Measurements from ENCODE around the gene CLSTN1. TPM values are rescaled to one million over a fixed set of nuclear protein-coding genes. Genes with fewer than 3 reads are reported as not detected.

Gene CLSTN1
- total RNA-seq, 1 donor from 2014 or later = 126 TPM

GRCh38 chr1:9826087-9826486 is 2.3 kb upstream of the CLSTN1 start:
- Mint-ChIP-seq H3K9me3 (ENCODE audit: low read depth) (no peaks in the 10 kb centered on the region), H3K4me1 (ENCODE audit: low read depth) (peaks cover 31% of the 10 kb centered on the region), H3K4me3 (ENCODE audit: unreplicated experiment) (no peak overlapping the region), H3K27ac (ENCODE audit: unreplicated experiment) (no peak overlapping the region), H3K27me3 (ENCODE audit: low read depth) (no peaks in the 10 kb centered on the region), H3K36me3 (ENCODE audit: low read depth) (no peaks in the 10 kb centered on the region)
- TF ChIP-seq CTCF (IDR thresholded peaks at IDR 0.05) = no peak
- no peak for DNase-seq (ENCODE audit: low spot score)

GRCh38 chr1:9825093-9826074 is 1.6 kb upstream of the CLSTN1 start:
- Mint-ChIP-seq H3K27me3 (ENCODE audit: low read depth) (no peaks in the 10 kb centered on the region), H3K4me1 (ENCODE audit: low read depth) (peaks cover 35% of the 10 kb centered on the region), H3K4me3 (ENCODE audit: unreplicated experiment) (peak overlapping the region; percentile 39), H3K27ac (ENCODE audit: unreplicated experiment) (peak overlapping the region; percentile 91), H3K9me3 (ENCODE audit: low read depth) (no peaks in the 10 kb centered on the region), H3K36me3 (ENCODE audit: low read depth) (no peaks in the 10 kb centered on the region)
- peak; percentile 61 for DNase-seq (ENCODE audit: low spot score)
- peak; percentile 15 for TF ChIP-seq CTCF (IDR thresholded peaks at IDR 0.05)

GRCh38 chr1:9824702-9825089 is 931 bp upstream of the CLSTN1 start:
- H3K27me3 Mint-ChIP-seq (ENCODE audit: low read depth) = no peaks in the 10 kb centered on the region
- H3K4me3 Mint-ChIP-seq (ENCODE audit: unreplicated experiment) = peak overlapping the region; percentile 73
- H3K4me1 Mint-ChIP-seq (ENCODE audit: low read depth) = peaks cover 35% of the 10 kb centered on the region
- H3K36me3 Mint-ChIP-seq (ENCODE audit: low read depth) = no peaks in the 10 kb centered on the region
- DNase-seq (ENCODE audit: low spot score) = peak; percentile 47
- no peak for TF ChIP-seq CTCF (IDR thresholded peaks at IDR 0.05)
- H3K9me3 Mint-ChIP-seq (ENCODE audit: low read depth) = no peaks in the 10 kb centered on the region
- peak overlapping the region; percentile 91 for H3K27ac Mint-ChIP-seq (ENCODE audit: unreplicated experiment)

- no peak overlapping the region for H3K27ac Mint-ChIP-seq (ENCODE audit: unreplicated experiment)
- DNase-seq (ENCODE audit: low spot score) = no peak
- H3K36me3 Mint-ChIP-seq (ENCODE audit: low read depth) = no peaks in the 10 kb centered on the region
- peaks cover 35% of the 10 kb centered on the region for H3K4me1 Mint-ChIP-seq (ENCODE audit: low read depth)
- H3K27me3 Mint-ChIP-seq (ENCODE audit: low read depth) = no peaks in the 10 kb centered on the region
- peak overlapping the region; percentile 41 for H3K4me3 Mint-ChIP-seq (ENCODE audit: unreplicated experiment)
- no peaks in the 10 kb centered on the region for H3K9me3 Mint-ChIP-seq (ENCODE audit: low read depth)
- no peak for TF ChIP-seq CTCF (IDR thresholded peaks at IDR 0.05)
These were observed 147 bp downstream of the CLSTN1 start for GRCh38 chr1:9823693-9823942.

- H3K4me3 Mint-ChIP-seq (ENCODE audit: unreplicated experiment) = peak overlapping the region; percentile 89
- TF ChIP-seq CTCF (IDR thresholded peaks at IDR 0.05) = no peak
- DNase-seq (ENCODE audit: low spot score) = no peak
- H3K9me3 Mint-ChIP-seq (ENCODE audit: low read depth) = no peaks in the 10 kb centered on the region
- H3K27me3 Mint-ChIP-seq (ENCODE audit: low read depth) = no peaks in the 10 kb centered on the region
- H3K36me3 Mint-ChIP-seq (ENCODE audit: low read depth) = no peaks in the 10 kb centered on the region
- H3K4me1 Mint-ChIP-seq (ENCODE audit: low read depth) = peaks cover 35% of the 10 kb centered on the region
- H3K27ac Mint-ChIP-seq (ENCODE audit: unreplicated experiment) = peak overlapping the region; percentile 55
These were observed 670 bp downstream of the CLSTN1 start for GRCh38 chr1:9822897-9823692.

Data from chondrocyte (in vitro differentiated cells).